ENCODE data around the gene SCN10A. TPM values are rescaled to one million over a fixed set of nuclear protein-coding genes. Genes with fewer than 3 reads are reported as not detected.

The SCN10A gene
- total RNA-seq, 1 experiment from 2014 or later = not detected

DNA sequence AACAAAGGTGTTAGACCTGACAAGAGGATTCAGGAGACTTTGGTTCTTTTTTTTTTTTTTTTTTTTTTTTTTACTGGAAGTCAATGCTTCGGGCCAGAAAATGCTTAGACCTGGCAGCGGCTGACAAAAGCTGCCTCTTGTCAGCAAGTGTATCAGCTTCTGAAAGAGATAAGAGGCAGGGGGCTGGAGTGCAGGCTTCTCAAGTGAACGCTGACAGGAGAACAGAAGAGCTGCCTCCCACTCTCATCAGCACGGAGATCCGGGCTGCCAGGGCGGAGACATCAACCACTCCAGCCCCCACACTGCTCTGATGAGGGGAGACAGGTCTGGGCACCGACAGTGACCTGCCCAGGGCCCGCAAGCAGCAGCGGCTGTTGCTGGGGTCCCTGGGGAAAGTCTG, 157.2 kb downstream of the SCN10A start:
- TF ChIP-seq, protein P1, sequence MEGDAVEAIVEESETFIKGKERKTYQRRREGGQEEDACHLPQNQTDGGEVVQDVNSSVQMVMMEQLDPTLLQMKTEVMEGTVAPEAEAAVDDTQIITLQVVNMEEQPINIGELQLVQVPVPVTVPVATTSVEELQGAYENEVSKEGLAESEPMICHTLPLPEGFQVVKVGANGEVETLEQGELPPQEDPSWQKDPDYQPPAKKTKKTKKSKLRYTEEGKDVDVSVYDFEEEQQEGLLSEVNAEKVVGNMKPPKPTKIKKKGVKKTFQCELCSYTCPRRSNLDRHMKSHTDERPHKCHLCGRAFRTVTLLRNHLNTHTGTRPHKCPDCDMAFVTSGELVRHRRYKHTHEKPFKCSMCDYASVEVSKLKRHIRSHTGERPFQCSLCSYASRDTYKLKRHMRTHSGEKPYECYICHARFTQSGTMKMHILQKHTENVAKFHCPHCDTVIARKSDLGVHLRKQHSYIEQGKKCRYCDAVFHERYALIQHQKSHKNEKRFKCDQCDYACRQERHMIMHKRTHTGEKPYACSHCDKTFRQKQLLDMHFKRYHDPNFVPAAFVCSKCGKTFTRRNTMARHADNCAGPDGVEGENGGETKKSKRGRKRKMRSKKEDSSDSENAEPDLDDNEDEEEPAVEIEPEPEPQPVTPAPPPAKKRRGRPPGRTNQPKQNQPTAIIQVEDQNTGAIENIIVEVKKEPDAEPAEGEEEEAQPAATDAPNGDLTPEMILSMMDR (IDR thresholded peaks at IDR 0.05; ENCODE audit: insufficient read depth in 1 of 2, low read depth in 1 of 2, low read length in 1 of 2, severe bottlenecking in 1 of 2, unreplicated experiment in 1 of 2) = no peak
- Mint-ChIP-seq H3K9me3 (ENCODE audit: unreplicated experiment) (peaks cover 15% of the 10 kb centered on the region), H3K4me1 (ENCODE audit: low read depth, unreplicated experiment) (no peaks in the 10 kb centered on the region), H3K36me3 (ENCODE audit: insufficient read depth, unreplicated experiment) (no peaks in the 10 kb centered on the region), H3K27me3 (ENCODE audit: insufficient read depth, unreplicated experiment) (peaks cover 4% of the 10 kb centered on the region), H3K4me3 (ENCODE audit: unreplicated experiment) (no peak overlapping the region), H3K27ac (ENCODE audit: unreplicated experiment) (no peak overlapping the region)
- CTCF ChIA-PET = interaction anchor here (0.6 kb wide), 1 partner anchor 37 kb away, joined by 8 read pairs; no protein-coding TSS in a partner anchor
- POLR2A ChIA-PET = no interaction called here
- no peaks in the 10 kb centered on the region for H3K4me1 ChIP-seq
- H3K9me3 ChIP-seq = no peaks in the 10 kb centered on the region; the same call in 1 of the 2 replicates
- H3K36me3 ChIP-seq (ENCODE audit: control insufficient read depth, insufficient read depth, low read length) = no peaks in the 10 kb centered on the region
- intact Hi-C loops (cut with micrococcal nuclease; ENCODE audit: unreplicated experiment) = no loop called here
- no peak overlapping the region for H3K4me3 ChIP-seq (ENCODE audit: low read depth, low read length)
- H3K27me3 ChIP-seq (replicated peaks; ENCODE audit: control insufficient read depth, insufficient read depth, low read length) = no peaks in the 10 kb centered on the region
- BruUV-seq (replicated peaks) = no TSS peak
- DNase-seq = no peak

DNA sequence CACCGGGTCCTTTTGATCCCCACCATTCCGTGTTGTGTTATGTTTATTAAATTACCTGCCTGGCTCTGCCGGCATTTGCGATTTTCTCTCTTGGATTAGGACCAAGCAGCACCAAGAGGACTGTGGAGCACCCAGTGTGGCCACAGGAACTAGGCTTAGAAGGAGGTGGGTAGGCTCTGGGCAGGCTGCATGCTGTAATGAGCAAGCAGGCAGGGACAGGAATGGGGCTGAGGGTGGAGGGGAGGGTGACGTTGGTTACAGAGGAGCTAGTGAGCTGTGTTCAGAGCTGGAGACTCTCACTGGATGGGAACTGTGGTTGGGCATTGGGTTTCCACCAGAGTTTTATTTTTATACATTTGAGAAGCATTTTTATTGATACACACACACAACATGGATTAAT, 158.6 kb downstream of the SCN10A start:
- no peaks in the 10 kb centered on the region for H3K36me3 Mint-ChIP-seq (ENCODE audit: insufficient read depth, unreplicated experiment)
- H3K27me3 Mint-ChIP-seq (ENCODE audit: insufficient read depth, unreplicated experiment) = peaks cover 5% of the 10 kb centered on the region
- TF ChIP-seq, protein P1 (IDR thresholded peaks at IDR 0.05; ENCODE audit: insufficient read depth in 1 of 2, low read depth in 1 of 2, low read length in 1 of 2, severe bottlenecking in 1 of 2, unreplicated experiment in 1 of 2) = no peak
- H3K4me3 ChIP-seq (ENCODE audit: low read depth, low read length) = no peak overlapping the region
- DNase-seq = no peak
- H3K27ac Mint-ChIP-seq (ENCODE audit: unreplicated experiment) = no peak overlapping the region
- no peak overlapping the region for H3K4me3 Mint-ChIP-seq (ENCODE audit: unreplicated experiment)
- H3K4me1 Mint-ChIP-seq (ENCODE audit: low read depth, unreplicated experiment) = no peaks in the 10 kb centered on the region
- CTCF ChIA-PET = no interaction called here
- H3K4me1 ChIP-seq = no peaks in the 10 kb centered on the region
- H3K36me3 ChIP-seq (ENCODE audit: control insufficient read depth, insufficient read depth, low read length) = no peaks in the 10 kb centered on the region
- no TSS peak for BruUV-seq (replicated peaks)
- H3K27me3 ChIP-seq (replicated peaks; ENCODE audit: control insufficient read depth, insufficient read depth, low read length) = no peaks in the 10 kb centered on the region
- intact Hi-C loops (cut with micrococcal nuclease; ENCODE audit: unreplicated experiment) = no loop called here
- no peaks in the 10 kb centered on the region for H3K9me3 ChIP-seq
- H3K9me3 Mint-ChIP-seq (ENCODE audit: unreplicated experiment) = peaks cover under 1% of the 10 kb centered on the region
- POLR2A ChIA-PET = no interaction called here

DNA sequence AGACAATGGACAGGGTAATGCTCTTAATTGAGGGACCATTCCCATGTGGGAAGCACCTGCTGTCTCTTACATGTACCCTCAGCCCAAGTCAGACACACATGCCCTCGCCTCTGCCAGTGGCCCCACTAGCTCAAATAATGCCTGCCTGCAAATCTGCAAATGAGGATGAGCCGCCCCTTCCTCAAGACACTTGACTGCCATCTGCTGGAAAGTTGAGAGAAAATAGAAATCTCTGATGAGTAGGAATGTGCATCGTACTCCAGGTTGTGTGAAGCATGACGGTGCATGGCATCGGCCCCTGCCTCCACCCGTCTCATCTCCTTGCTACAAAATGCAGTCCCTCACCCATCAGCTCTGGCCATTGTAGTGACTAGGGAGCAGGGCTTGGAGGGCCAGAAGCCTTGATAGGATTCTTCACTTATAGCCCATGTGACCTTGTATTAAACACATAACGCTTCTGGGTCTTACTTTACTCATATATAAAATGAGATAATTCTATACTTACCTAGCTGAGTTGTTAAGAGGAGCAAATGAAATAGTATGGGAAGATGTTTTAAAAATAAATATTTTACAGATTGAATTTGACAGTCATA, 160.2 kb downstream of the SCN10A start:
- Mint-ChIP-seq H3K4me3 (ENCODE audit: unreplicated experiment) (no peak overlapping the region), H3K36me3 (ENCODE audit: insufficient read depth, unreplicated experiment) (no peaks in the 10 kb centered on the region), H3K4me1 (ENCODE audit: low read depth, unreplicated experiment) (no peaks in the 10 kb centered on the region), H3K27me3 (ENCODE audit: insufficient read depth, unreplicated experiment) (peaks cover 5% of the 10 kb centered on the region), H3K27ac (ENCODE audit: unreplicated experiment) (no peak overlapping the region), H3K9me3 (ENCODE audit: unreplicated experiment) (no peaks in the 10 kb centered on the region)
- intact Hi-C loops (cut with micrococcal nuclease; ENCODE audit: unreplicated experiment) = loop anchor here (1.0 kb wide), 2 partner anchors 135 to 160 kb away; partner anchors contain the start of gene EXOG
- ChIA-PET CTCF (interaction anchor here (0.6 to 1.9 kb wide), 9 partner anchors 9 to 1031 kb away, joined by 3 to 50 read pairs (median 6); partner anchors contain the start of gene EXOG), POLR2A (no interaction called here)
- H3K9me3 ChIP-seq = no peaks in the 10 kb centered on the region
- TF ChIP-seq, protein P1 (IDR thresholded peaks at IDR 0.05; ENCODE audit: insufficient read depth in 1 of 2, low read depth in 1 of 2, low read length in 1 of 2, severe bottlenecking in 1 of 2, unreplicated experiment in 1 of 2) = peak; percentile 54 to 64
- H3K4me3 ChIP-seq (ENCODE audit: low read depth, low read length) = no peak overlapping the region
- no peaks in the 10 kb centered on the region for H3K36me3 ChIP-seq (ENCODE audit: control insufficient read depth, insufficient read depth, low read length)
- no TSS peak for BruUV-seq (replicated peaks)
- H3K27me3 ChIP-seq (replicated peaks; ENCODE audit: control insufficient read depth, insufficient read depth, low read length) = no peaks in the 10 kb centered on the region
- DNase-seq = peak in 1 of 2 experiments; percentile 55
- H3K4me1 ChIP-seq = no peaks in the 10 kb centered on the region

Data from Caco-2 (cell line).